ENCODE data around the gene TANGO6. TPM values are rescaled to one million over a fixed set of nuclear protein-coding genes. Genes with fewer than 3 reads are reported as not detected.

Gene TANGO6
- 17.0 and 18.2 TPM in 2 replicates for total RNA-seq (2022)
- Bru-seq, nascent RNA: percentile 54 among the genes with signal in this experiment
- BruChase-seq, experiment 1, labeled RNA remaining after a 2-hour chase: percentile 52 among the genes with signal in this experiment
- percentile 55 among the genes with signal in this experiment for BruChase-seq, experiment 2, labeled RNA remaining after a 6-hour chase
- long read RNA-seq, full-length matches to known transcripts: 9 of 16 reads
- long read RNA-seq, partial matches to known transcripts: 3 of 16 reads
- long read RNA-seq, other reads (novel, unspliced or antisense): 4 of 16 reads

DNA sequence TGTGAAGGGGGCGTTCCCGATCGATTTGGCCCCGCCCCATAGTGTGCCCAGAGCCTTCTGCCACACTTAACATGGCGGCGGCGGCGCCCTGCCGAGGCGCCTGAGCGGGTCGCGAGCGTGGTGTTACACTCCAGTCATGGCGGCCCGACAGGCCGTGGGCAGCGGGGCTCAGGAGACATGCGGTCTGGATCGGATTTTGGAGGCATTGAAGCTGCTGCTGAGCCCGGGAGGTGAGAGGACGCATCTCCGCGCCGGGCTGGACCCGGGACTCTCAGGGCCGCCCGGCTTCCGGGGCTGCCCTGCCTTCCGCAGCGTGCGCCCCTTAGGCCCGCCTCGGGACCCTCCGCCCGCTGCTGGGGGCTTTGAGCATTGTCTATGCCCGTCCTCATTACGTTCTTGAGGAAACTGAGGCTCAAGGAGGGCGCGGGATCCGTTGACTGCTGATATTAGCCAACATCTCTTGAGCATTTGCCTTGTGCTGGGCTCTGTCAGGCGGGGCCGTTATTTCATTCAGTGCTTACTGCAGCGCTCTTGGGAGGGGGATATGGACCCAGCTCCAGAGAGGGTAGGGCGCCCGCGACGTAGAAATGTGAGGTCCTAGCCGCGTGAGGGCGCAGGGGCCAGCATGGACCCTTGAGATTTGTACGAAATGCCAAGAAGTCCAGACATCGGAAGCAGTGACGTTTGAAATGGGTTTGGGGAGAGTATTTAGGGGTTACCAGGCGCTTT lies at the start of gene TANGO6:
Gene TANGO6 (plus strand): TSS at position 50 of the 729 bp plus-strand sequence. CDS start 87 bp downstream, at position 137.
- ChIA-PET POLR2A (interaction anchor here (0.6 to 1.0 kb wide), 3 partner anchors 173 to 462 kb away, joined by 3 read pairs; no protein-coding TSS in a partner anchor), CTCF (interaction anchor here (0.5 to 1.6 kb wide), 15 partner anchors 10 to 335 kb away, joined by 3 to 14 read pairs (median 3); partner anchors contain the start of gene HAS3)
- no peaks in the 10 kb centered on the region for H3K27me3 ChIP-seq (replicated peaks; ENCODE audit: control insufficient read depth, insufficient read depth, low read length)
- intact Hi-C loops (cut with micrococcal nuclease; ENCODE audit: unreplicated experiment): loop anchor here (1.0 kb wide), 2 partner anchors 139 to 281 kb away; no protein-coding TSS in a partner anchor
- Mint-ChIP-seq H3K36me3 (ENCODE audit: insufficient read depth, unreplicated experiment) (peaks cover 29% of the 10 kb centered on the region), H3K27me3 (ENCODE audit: insufficient read depth, unreplicated experiment) (no peaks in the 10 kb centered on the region), H3K27ac (ENCODE audit: unreplicated experiment) (peak within 1 kb of the TSS; percentile 74), H3K4me3 (ENCODE audit: unreplicated experiment) (peak within 1 kb of the TSS; percentile 70), H3K4me1 (ENCODE audit: low read depth, unreplicated experiment) (peaks cover 6% of the 10 kb centered on the region), H3K9me3 (ENCODE audit: unreplicated experiment) (no peaks in the 10 kb centered on the region)
- TF ChIP-seq, protein P1, sequence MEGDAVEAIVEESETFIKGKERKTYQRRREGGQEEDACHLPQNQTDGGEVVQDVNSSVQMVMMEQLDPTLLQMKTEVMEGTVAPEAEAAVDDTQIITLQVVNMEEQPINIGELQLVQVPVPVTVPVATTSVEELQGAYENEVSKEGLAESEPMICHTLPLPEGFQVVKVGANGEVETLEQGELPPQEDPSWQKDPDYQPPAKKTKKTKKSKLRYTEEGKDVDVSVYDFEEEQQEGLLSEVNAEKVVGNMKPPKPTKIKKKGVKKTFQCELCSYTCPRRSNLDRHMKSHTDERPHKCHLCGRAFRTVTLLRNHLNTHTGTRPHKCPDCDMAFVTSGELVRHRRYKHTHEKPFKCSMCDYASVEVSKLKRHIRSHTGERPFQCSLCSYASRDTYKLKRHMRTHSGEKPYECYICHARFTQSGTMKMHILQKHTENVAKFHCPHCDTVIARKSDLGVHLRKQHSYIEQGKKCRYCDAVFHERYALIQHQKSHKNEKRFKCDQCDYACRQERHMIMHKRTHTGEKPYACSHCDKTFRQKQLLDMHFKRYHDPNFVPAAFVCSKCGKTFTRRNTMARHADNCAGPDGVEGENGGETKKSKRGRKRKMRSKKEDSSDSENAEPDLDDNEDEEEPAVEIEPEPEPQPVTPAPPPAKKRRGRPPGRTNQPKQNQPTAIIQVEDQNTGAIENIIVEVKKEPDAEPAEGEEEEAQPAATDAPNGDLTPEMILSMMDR (IDR thresholded peaks at IDR 0.05; ENCODE audit: insufficient read depth in 1 of 2, low read depth in 1 of 2, low read length in 1 of 2, severe bottlenecking in 1 of 2, unreplicated experiment in 1 of 2): peak; percentile 65 to 78
- DNase-seq: peak; percentile 88 to 91
- H3K4me3 ChIP-seq (ENCODE audit: low read depth, low read length): peak within 1 kb of the TSS; percentile 91
- no peaks in the 10 kb centered on the region for H3K9me3 ChIP-seq
- H3K4me1 ChIP-seq: peaks cover 4% of the 10 kb centered on the region; the same call in 1 of the 2 replicates
- BruUV-seq (replicated peaks): no TSS peak
- no peaks in the 10 kb centered on the region for H3K36me3 ChIP-seq (ENCODE audit: control insufficient read depth, insufficient read depth, low read length)

GRCh38 chr16:68798398-68798797 lies 44.9 kb upstream of the TANGO6 start:
- peak; percentile 63 to 66 for DNase-seq
- BruUV-seq (replicated peaks): no TSS peak
- POLR2A ChIA-PET: no interaction called here
- Mint-ChIP-seq H3K27me3 (ENCODE audit: insufficient read depth, unreplicated experiment) (no peaks in the 10 kb centered on the region), H3K4me1 (ENCODE audit: low read depth, unreplicated experiment) (peaks cover 19% of the 10 kb centered on the region), H3K4me3 (ENCODE audit: unreplicated experiment) (peak overlapping the region; percentile 1), H3K27ac (ENCODE audit: unreplicated experiment) (peak overlapping the region; percentile 62), H3K9me3 (ENCODE audit: unreplicated experiment) (no peaks in the 10 kb centered on the region), H3K36me3 (ENCODE audit: insufficient read depth, unreplicated experiment) (peaks cover 68% of the 10 kb centered on the region)
- TF ChIP-seq, protein P1 (IDR thresholded peaks at IDR 0.05; ENCODE audit: insufficient read depth in 1 of 2, low read depth in 1 of 2, low read length in 1 of 2, severe bottlenecking in 1 of 2, unreplicated experiment in 1 of 2): no peak
- intact Hi-C loops (cut with micrococcal nuclease; ENCODE audit: unreplicated experiment): loop anchor here (1.0 to 2.0 kb wide), 3 partner anchors 8 to 54 kb away; no protein-coding TSS in a partner anchor
- CTCF ChIA-PET: interaction anchor here (0.5 to 1.0 kb wide), 2 partner anchors 55 to 152 kb away, joined by 3 read pairs; no protein-coding TSS in a partner anchor
- H3K4me1 ChIP-seq: peaks cover 65% of the 10 kb centered on the region
- H3K9me3 ChIP-seq: no peaks in the 10 kb centered on the region
- peaks cover 10% of the 10 kb centered on the region for H3K36me3 ChIP-seq (ENCODE audit: control insufficient read depth, insufficient read depth, low read length)
- no peaks in the 10 kb centered on the region for H3K27me3 ChIP-seq (replicated peaks; ENCODE audit: control insufficient read depth, insufficient read depth, low read length)
- H3K4me3 ChIP-seq (ENCODE audit: low read depth, low read length): no peak overlapping the region

DNA sequence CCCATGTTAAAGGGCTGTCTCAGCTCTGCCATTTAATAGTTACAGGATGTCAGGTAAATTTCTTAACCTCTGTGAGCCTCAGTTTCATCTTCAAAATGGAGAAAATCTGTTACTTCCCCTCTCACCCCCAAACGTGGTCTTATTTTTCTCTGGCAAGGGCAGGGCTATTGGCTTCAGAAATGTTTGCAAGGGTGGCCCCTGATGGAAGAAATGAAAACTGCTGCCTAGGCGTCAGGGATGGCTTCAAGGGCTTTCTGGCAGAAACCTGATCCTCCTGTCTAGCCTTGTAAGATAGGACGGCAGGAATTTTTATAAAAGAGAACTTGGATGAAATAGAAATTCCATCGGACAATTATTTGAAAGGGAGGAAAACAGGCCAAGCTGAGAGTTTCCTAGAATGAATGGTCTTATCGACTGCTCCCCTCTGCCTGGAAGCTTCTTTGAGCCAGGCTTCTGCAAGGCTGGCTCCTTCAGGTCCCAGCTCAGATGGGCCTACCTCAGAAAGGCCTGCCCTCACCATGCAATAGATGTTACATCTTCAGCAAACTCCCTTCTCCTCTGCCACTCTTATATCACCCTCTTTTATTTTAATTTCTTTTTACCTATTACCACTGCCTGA lies 43.0 kb upstream of the TANGO6 start:
- peak overlapping the region; percentile 7 for H3K27ac Mint-ChIP-seq (ENCODE audit: unreplicated experiment)
- no peaks in the 10 kb centered on the region for H3K9me3 Mint-ChIP-seq (ENCODE audit: unreplicated experiment)
- ChIA-PET POLR2A (interaction anchor here (0.6 kb wide), 2 partner anchors 10 to 64 kb away, joined by 3 to 5 read pairs; no protein-coding TSS in a partner anchor), CTCF (interaction anchor here (0.7 to 1.5 kb wide), 7 partner anchors 11 to 273 kb away, joined by 3 to 4 read pairs (median 3); no protein-coding TSS in a partner anchor)
- intact Hi-C loops (cut with micrococcal nuclease; ENCODE audit: unreplicated experiment): loop anchor here (1.0 kb wide), 3 partner anchors 60 to 272 kb away; no protein-coding TSS in a partner anchor
- peak; percentile 83 to 88 for DNase-seq
- H3K36me3 Mint-ChIP-seq (ENCODE audit: insufficient read depth, unreplicated experiment): peaks cover 71% of the 10 kb centered on the region
- no peak overlapping the region for H3K4me3 ChIP-seq (ENCODE audit: low read depth, low read length)
- no peaks in the 10 kb centered on the region for H3K27me3 Mint-ChIP-seq (ENCODE audit: insufficient read depth, unreplicated experiment)
- H3K9me3 ChIP-seq: no peaks in the 10 kb centered on the region
- peaks cover 10% of the 10 kb centered on the region for H3K36me3 ChIP-seq (ENCODE audit: control insufficient read depth, insufficient read depth, low read length)
- H3K27me3 ChIP-seq (replicated peaks; ENCODE audit: control insufficient read depth, insufficient read depth, low read length): no peaks in the 10 kb centered on the region
- H3K4me1 ChIP-seq: peaks cover 62% of the 10 kb centered on the region
- H3K4me1 Mint-ChIP-seq (ENCODE audit: low read depth, unreplicated experiment): peaks cover 18% of the 10 kb centered on the region
- BruUV-seq (replicated peaks): no TSS peak
- H3K4me3 Mint-ChIP-seq (ENCODE audit: unreplicated experiment): no peak overlapping the region
- TF ChIP-seq, protein P1 (IDR thresholded peaks at IDR 0.05; ENCODE audit: insufficient read depth in 1 of 2, low read depth in 1 of 2, low read length in 1 of 2, severe bottlenecking in 1 of 2, unreplicated experiment in 1 of 2): peak; percentile 85 to 86
